SHP77 treated with DMSO at 0.1 percent for 48 hours (cell line): ENCODE results near the gene PAK6.

Experiments used
- DNase-seq: peaks from one replicate; lab custom pipeline; 2025; lab: John Stamatoyannopoulos, UW

Gene PAK6

GRCh38 chr15:40310001-40310959 is 71.4 kb downstream of the PAK6 start:
- no peak for DNase-seq

GRCh38 chr15:40310993-40311392 is 72.1 kb downstream of the PAK6 start:
- no peak for DNase-seq

GRCh38 chr15:40312370-40313158 is 73.7 kb downstream of the PAK6 start:
- DNase-seq: no peak

- DNase-seq: peak; percentile 60
Measured at GRCh38 chr15:40313531-40314398, 74.9 kb downstream of the PAK6 start.

GRCh38 chr15:40314723-40315276 is 75.9 kb downstream of the PAK6 start:
- no peak for DNase-seq

GRCh38 chr15:40316931-40317330 is 78.1 kb downstream of the PAK6 start:
- no peak for DNase-seq

- DNase-seq: no peak
Measured at GRCh38 chr15:40317580-40317979, 78.7 kb downstream of the PAK6 start.

- DNase-seq: no peak
Measured at GRCh38 chr15:40320409-40320808, 81.5 kb downstream of the PAK6 start.

- peak; percentile 36 for DNase-seq
Measured at GRCh38 chr15:40320931-40321371, 82.1 kb downstream of the PAK6 start.

- no peak for DNase-seq
Measured at GRCh38 chr15:40322531-40323238, 83.8 kb downstream of the PAK6 start.

- DNase-seq: peak; percentile 89
Measured at GRCh38 chr15:40323239-40323952, 84.5 kb downstream of the PAK6 start, which contains the start of gene INAFM2. INAFM2 (plus strand) TSS chr15:40323692; CDS start chr15:40324056, 364 bp downstream.

- DNase-seq: no peak
Measured at GRCh38 chr15:40323953-40324937, 85.4 kb downstream of the PAK6 start.

GRCh38 chr15:40325188-40325587 is 86.3 kb downstream of the PAK6 start:
- DNase-seq: no peak

- DNase-seq: no peak
Measured at GRCh38 chr15:40325700-40326099, 86.8 kb downstream of the PAK6 start.
